Right atrium auricular region (tissue), 2 donors: ENCODE data around the gene AFF1. TPM values are rescaled to one million over a fixed set of nuclear protein-coding genes. Genes with fewer than 3 reads are reported as not detected.

Source experiments
- DNase-seq: peaks from one replicate; pipeline ENCODE4 v3.0.0-alpha.2; 2019; ENCODE audit warnings: low spot score
- H3K27ac ChIP-seq, 2 donors: fragments of 200-600 bp; sonication (generic); 1 replicate in 1 of 2; 2 replicates in 1 of 2; pipeline ENCODE4 v1.5.1; 2016 to 2019
- H3K27me3 ChIP-seq, 2 donors: fragments of 200-600 bp; sonication (generic); one replicate each; pipeline versions ENCODE4 v1.5.1 to v1.6.0; 2017 to 2019
- H3K36me3 ChIP-seq: fragments of 200-600 bp; sonication (generic); one replicate; pipeline ENCODE4 v1.5.1; 2016
- H3K4me1 ChIP-seq, 2 donors: fragments of 200-600 bp; sonication (generic); one replicate each; pipeline versions ENCODE4 v1.5.1 to v1.6.0; 2017 to 2019
- H3K4me3 ChIP-seq, 2 donors: fragments of 200-600 bp; sonication (generic); 1 replicate in 1 of 2; 2 replicates in 1 of 2; pipeline ENCODE4 v1.5.1; 2017 to 2019; ENCODE audit warnings: mild to moderate bottlenecking in 1 of 2, moderate library complexity in 1 of 2
- H3K9me3 ChIP-seq, 2 donors: fragments of 200-600 bp; sonication (generic); one replicate each; pipeline ENCODE4 v1.5.1; 2019
- total RNA-seq, 2 donors: library from RNA; depleted of rRNA; stranded (reverse); fragments of >200 nt; gene quantifications; one replicate each; pipeline ENCODE4 v1.1.0, GENCODE V29; 2016
- TF ChIP-seq, protein P1 (sequence below), 2 donors: fragments of 200-600 bp; sonication (generic); IDR thresholded peaks; one replicate each; pipeline ENCODE4 v1.5.1; 2019; ENCODE audit warnings: antibody characterized with exemption in 2 of 2

The AFF1 gene
- total RNA-seq, 2 donors from 2014 or later: 59.2 to 73.5 TPM

- no peaks in the 10 kb centered on the region for H3K4me1 ChIP-seq
- H3K36me3 ChIP-seq: no peaks in the 10 kb centered on the region
- no peaks in the 10 kb centered on the region for H3K9me3 ChIP-seq
- H3K4me3 ChIP-seq: no peak overlapping the region
- no peaks in the 10 kb centered on the region for H3K27me3 ChIP-seq
- DNase-seq: no peak
- H3K27ac ChIP-seq: no peak overlapping the region
- TF ChIP-seq, protein P1, sequence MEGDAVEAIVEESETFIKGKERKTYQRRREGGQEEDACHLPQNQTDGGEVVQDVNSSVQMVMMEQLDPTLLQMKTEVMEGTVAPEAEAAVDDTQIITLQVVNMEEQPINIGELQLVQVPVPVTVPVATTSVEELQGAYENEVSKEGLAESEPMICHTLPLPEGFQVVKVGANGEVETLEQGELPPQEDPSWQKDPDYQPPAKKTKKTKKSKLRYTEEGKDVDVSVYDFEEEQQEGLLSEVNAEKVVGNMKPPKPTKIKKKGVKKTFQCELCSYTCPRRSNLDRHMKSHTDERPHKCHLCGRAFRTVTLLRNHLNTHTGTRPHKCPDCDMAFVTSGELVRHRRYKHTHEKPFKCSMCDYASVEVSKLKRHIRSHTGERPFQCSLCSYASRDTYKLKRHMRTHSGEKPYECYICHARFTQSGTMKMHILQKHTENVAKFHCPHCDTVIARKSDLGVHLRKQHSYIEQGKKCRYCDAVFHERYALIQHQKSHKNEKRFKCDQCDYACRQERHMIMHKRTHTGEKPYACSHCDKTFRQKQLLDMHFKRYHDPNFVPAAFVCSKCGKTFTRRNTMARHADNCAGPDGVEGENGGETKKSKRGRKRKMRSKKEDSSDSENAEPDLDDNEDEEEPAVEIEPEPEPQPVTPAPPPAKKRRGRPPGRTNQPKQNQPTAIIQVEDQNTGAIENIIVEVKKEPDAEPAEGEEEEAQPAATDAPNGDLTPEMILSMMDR (IDR thresholded peaks at IDR 0.05): no peak
Measured at GRCh38 chr4:87185146-87185870, 250.5 kb downstream of the AFF1 start.

- Histone ChIP-seq H3K36me3 (no peaks in the 10 kb centered on the region), H3K27ac (no peak overlapping the region)
- no peak for DNase-seq
Measured at GRCh38 chr4:87188048-87188447, 253.2 kb downstream of the AFF1 start.

DNA sequence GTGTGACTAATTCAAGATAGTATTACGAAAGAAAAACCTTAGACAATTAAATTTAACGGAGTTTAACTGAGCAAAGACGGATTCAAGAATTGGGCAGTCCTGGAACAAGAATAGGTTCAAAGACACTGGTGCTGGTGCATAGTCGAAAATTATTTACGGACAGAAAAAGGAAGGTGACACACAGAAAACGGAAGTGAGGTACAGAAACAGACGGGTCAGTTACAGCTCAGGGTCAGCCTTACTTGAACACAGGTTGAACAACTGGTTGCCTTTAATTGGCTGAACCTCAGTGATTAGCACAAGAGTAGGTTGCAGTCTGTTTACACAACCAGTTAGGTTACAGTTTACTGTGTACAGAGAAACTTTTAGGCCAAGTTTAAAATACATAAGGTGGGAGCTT lies 254.1 kb downstream of the AFF1 start:
- Histone ChIP-seq H3K27ac (no peak overlapping the region), H3K36me3 (no peaks in the 10 kb centered on the region), H3K4me1 (no peaks in the 10 kb centered on the region), H3K27me3 (no peaks in the 10 kb centered on the region), H3K4me3 (no peak overlapping the region), H3K9me3 (no peaks in the 10 kb centered on the region)
- TF ChIP-seq, protein P1 (IDR thresholded peaks at IDR 0.05): no peak
- DNase-seq: no peak

More at GRCh38 chr4:87188048-87188447, 253.2 kb downstream of the AFF1 start:
- Histone ChIP-seq H3K27me3 (no peaks in the 10 kb centered on the region), H3K4me3 (no peak overlapping the region), H3K4me1 (no peaks in the 10 kb centered on the region), H3K9me3 (no peaks in the 10 kb centered on the region)
- TF ChIP-seq, protein P1 (IDR thresholded peaks at IDR 0.05): no peak

Other genes with a start within 250 kb of the AFF1 start
- gene SLC10A6, start 85.6 kb upstream of the AFF1 start, total RNA-seq: 1 to 10 TPM; 1.3 to 1.7 TPM
- gene C4orf36, start 42.6 kb upstream of the AFF1 start, total RNA-seq: not detected